Activated CD4-positive, CD25-positive, alpha-beta regulatory T cell treated with anti-CD3 and anti-CD28 coated beads, Interleukin-2, amount 50 U/mL, for 16 hours (primary cell): ENCODE data around the gene CCDC134.
"Not testable (repeated sequence)": the region's sequence is repeated elsewhere in the genome, so short reads cannot be mapped to it uniquely, and the experiment has no call there.

ENCODE experiments used
- DNase-seq: peaks from one replicate; pipeline ENCODE4 v3.0.0-alpha.2; 2020; ENCODE audit warnings: low read depth, low spot score

Gene CCDC134

GRCh38 chr22:41842996-41843970 lies 42.8 kb downstream of the CCDC134 start:
- DNase-seq, result no peak

GRCh38 chr22:41844036-41844435 lies 43.6 kb downstream of the CCDC134 start:
- no peak for DNase-seq

- DNase-seq, result no peak
Observed at GRCh38 chr22:41844513-41844912, 44.0 kb downstream of the CCDC134 start.

- no peak for DNase-seq
Observed at GRCh38 chr22:41845380-41846267, 45.1 kb downstream of the CCDC134 start.

- no peak for DNase-seq
Observed at GRCh38 chr22:41846268-41846987, 45.9 kb downstream of the CCDC134 start.

- DNase-seq, result no peak
Observed at GRCh38 chr22:41847300-41847699, 46.8 kb downstream of the CCDC134 start.

- DNase-seq, result no peak
Observed at GRCh38 chr22:41848468-41848867, 48.0 kb downstream of the CCDC134 start.

GRCh38 chr22:41856469-41856868 lies 56.0 kb downstream of the CCDC134 start:
- DNase-seq, result no peak

GRCh38 chr22:41857155-41857859 lies 56.8 kb downstream of the CCDC134 start:
- peak; percentile 66 for DNase-seq

GRCh38 chr22:41857860-41858199 lies 57.4 kb downstream of the CCDC134 start:
- DNase-seq, result no peak

GRCh38 chr22:41862160-41862529 lies 61.7 kb downstream of the CCDC134 start:
- no peak for DNase-seq

- DNase-seq, result no peak
Observed at GRCh38 chr22:41862530-41863266, 62.2 kb downstream of the CCDC134 start.

- no peak for DNase-seq
Observed at GRCh38 chr22:41863472-41863871, 63.0 kb downstream of the CCDC134 start.

- DNase-seq, result no peak
Observed at GRCh38 chr22:41868556-41868955, 68.1 kb downstream of the CCDC134 start.

- DNase-seq, result not testable (repeated sequence)
Observed at GRCh38 chr22:41870081-41870480, 69.6 kb downstream of the CCDC134 start.

GRCh38 chr22:41870786-41871185 lies 70.3 kb downstream of the CCDC134 start:
- no peak for DNase-seq

GRCh38 chr22:41873391-41873790 lies 72.9 kb downstream of the CCDC134 start:
- no peak for DNase-seq

GRCh38 chr22:41874090-41874489 lies 73.6 kb downstream of the CCDC134 start:
- DNase-seq, result no peak

- DNase-seq, result no peak
Observed at GRCh38 chr22:41875531-41876270, 75.2 kb downstream of the CCDC134 start.
